KOPT-K1 (cell line): Measurements from ENCODE around the gene P2RY14.

Experiments used
- H3K27ac ChIP-seq: fragments of 200-600 bp; sonication (generic); 2 replicates; pipeline ENCODE4 v1.5.1; 2016; ENCODE audit warnings: antibody characterized with exemption, mild to moderate bottlenecking, low read depth, low read length; ENCODE audit not compliant: poor library complexity, severe bottlenecking
- H3K36me3 ChIP-seq: fragments of 200-600 bp; sonication (generic); 2 replicates; pipeline ENCODE4 v1.5.1; 2017; ENCODE audit warnings: antibody characterized with exemption, mild to moderate bottlenecking, low read length, moderate library complexity; ENCODE audit not compliant: insufficient read depth
- H3K9me3 ChIP-seq: fragments of 200-600 bp; sonication (generic); 2 replicates; pipeline ENCODE4 v1.5.1; 2017; ENCODE audit warnings: antibody characterized with exemption, low read length, mild to moderate bottlenecking; ENCODE audit not compliant: insufficient read depth, poor library complexity, severe bottlenecking

P2RY14 gene

DNA sequence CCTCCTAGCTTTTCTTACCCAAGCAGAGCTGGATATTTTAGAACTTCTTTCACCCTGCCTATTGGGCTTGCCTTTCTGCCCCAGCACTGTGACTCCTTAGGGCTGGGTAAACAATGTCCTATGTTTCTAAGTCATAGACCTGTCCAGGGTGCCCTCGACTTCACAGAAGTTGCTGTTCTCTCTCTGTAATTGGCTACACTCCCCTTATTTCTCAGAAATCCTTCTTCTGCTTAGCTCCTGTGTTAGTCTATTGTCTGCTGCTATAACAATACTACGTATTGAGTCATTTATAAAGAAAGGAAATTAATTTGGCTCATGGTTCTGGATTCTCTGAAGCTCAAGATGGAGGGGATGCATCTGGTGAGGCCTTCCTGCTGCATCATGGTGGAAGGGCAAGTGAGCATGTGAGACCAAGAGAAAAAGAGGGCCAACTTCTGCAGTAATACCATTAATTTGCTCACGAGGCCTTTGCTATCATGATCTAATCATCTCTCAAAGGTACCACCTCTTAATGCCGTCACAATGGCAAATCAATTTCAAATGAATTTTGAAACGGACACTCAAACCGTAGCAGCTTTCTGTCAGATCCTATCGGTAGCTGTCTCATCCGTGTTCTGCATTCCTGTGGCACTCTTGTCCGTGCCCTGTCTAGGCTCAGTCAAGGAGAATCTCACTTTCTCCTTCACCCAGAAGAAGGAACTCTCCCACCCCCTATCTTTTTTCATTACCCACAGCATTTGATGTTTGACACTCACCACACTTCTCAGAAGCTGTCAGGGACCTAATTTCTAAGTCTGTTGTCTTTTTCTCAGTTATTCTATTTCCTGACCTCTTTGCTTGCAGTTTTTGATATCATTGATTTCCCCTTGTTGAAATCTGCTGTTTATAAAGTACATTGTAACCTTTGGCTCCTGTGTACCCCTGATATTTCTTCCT lies 53.0 kb downstream of the P2RY14 start:
- peaks cover 23% of the 10 kb centered on the region for H3K9me3 ChIP-seq
- peaks cover 21% of the 10 kb centered on the region; the same call in 1 of the 2 replicates for H3K36me3 ChIP-seq
- no peak overlapping the region for H3K27ac ChIP-seq

DNA sequence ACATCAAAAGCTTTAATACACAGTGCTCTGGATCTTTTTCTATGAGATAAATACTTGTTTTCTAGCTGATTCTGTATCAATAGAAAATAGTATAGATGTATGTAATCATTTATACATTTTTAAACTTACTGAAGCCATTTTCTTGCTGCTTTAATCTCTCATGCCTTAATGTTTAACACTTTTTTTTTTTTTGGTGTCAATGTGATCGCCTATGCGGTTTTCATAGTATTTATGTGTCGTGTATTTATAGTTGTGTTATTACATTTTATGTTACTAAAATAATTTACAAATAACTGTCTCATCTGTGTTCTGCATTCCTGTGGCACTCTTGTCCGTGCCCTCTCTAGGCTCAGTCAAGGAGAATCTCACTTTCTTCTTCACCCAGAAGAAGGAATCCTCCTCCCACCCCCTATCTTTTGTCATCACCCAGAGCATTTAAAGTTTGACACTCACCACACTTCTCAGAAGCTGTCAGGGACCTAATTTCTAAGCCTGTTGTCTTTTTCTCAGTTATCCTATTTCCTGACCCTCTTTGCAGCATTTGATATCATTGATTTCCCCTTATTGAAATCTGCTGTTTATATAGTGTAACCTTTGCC lies 54.0 kb downstream of the P2RY14 start:
- Histone ChIP-seq H3K27ac (no peak overlapping the region), H3K9me3 (peaks cover 27% of the 10 kb centered on the region), H3K36me3 (peaks cover 25% of the 10 kb centered on the region; the same call in 1 of the 2 replicates)

DNA sequence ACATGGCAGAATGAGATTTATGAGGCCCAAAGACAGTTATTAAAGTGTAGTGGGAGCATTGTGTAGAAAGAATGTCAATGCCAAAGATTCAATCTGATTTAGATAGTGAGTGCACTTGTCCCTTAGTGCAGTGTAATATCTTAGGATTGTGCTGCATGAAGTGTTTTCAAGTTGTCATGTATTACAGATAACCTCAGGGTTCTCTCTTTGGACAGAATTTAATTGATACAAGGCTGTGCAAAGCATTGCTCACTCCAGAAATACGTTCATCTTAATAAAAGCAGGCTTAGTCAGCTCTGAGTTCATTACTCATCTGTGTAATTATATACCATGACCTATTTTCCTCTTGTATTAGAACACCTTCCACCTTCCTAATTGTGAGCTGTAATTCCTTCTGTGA lies 59.3 kb downstream of the P2RY14 start:
- Histone ChIP-seq H3K27ac (no peak overlapping the region), H3K9me3 (peaks cover 27% of the 10 kb centered on the region), H3K36me3 (peaks cover 16% of the 10 kb centered on the region; the same call in 1 of the 2 replicates)

DNA sequence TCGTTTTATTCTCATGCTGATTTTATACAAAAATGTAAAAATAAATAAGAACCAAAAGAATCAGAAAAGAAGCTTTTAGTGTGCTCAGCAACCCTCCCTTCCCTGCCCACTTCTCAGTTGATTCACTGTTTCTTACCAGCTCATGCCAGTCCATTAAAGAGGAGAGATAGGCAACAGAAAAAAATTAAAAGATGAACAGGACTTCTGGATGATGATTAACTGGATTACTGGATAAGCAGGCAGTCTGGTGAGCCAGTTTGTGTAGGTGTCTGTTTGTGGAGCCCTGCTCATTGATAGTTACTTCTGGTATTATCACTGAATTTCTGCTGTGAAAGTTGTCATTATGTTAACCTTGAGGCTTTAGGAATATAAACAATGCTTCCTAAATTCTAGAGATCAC lies 60.2 kb downstream of the P2RY14 start:
- no peak overlapping the region for H3K27ac ChIP-seq
- peaks cover 16% of the 10 kb centered on the region; the same call in 1 of the 2 replicates for H3K36me3 ChIP-seq
- peaks cover 27% of the 10 kb centered on the region for H3K9me3 ChIP-seq

DNA sequence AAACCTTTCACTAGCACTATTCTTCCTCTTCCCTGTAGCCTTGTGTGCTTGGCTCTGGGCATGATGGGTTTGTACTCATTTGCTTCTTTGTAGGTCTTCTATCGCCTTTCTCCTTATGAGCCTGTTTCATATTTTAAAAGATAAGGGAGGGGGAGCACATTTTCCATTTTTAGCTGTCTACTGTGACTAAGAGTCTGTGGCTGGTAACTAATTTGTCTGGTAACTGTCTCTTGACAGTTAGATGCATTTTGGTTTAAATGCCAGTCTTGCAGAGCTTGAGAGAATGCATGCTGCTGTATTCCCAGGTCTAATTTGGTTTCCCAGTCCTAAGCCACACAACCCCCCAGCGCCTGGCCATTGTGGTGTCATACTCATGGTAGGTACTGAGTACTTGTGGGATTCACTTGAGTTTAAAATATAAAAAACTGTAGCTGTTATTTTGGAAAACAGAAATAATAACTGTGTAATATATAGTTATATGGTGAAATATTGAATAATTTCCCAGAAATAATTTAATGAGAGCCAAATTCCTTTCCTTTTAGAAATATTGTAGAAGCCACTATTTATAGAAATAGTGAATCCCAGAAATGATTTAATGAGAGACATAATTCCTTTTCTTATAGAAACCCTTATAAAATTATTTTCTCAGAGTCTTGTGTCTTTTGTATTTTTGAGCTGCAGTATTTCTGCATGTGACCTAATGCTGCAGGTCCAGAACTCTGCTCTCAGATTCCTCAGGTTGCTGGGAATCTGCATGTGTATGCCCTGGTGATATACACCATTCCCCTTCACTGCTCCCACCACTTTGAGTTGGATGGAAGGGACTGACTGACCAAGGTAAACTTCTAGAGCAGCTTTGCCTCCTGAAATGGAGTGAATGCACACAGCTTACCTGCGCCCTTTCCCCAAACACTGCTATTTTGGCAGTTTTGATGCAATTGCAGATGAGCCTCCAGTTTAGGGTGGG lies 61.4 kb downstream of the P2RY14 start:
- Histone ChIP-seq H3K36me3 (peaks cover 13% of the 10 kb centered on the region; the same call in 1 of the 2 replicates), H3K27ac (no peak overlapping the region), H3K9me3 (peaks cover 20% of the 10 kb centered on the region)

GRCh38 chr3:151214459-151214858 lies 63.9 kb downstream of the P2RY14 start:
- Histone ChIP-seq H3K36me3 (no peaks in the 10 kb centered on the region; the same call in 1 of the 2 replicates), H3K27ac (no peak overlapping the region), H3K9me3 (no peaks in the 10 kb centered on the region)

- H3K27ac ChIP-seq, result no peak overlapping the region
- H3K36me3 ChIP-seq, result no peaks in the 10 kb centered on the region; the same call in 1 of the 2 replicates
These were observed 64.5 kb downstream of the P2RY14 start for GRCh38 chr3:151213881-151214280.

GRCh38 chr3:151213151-151213550 lies 65.2 kb downstream of the P2RY14 start:
- no peaks in the 10 kb centered on the region for H3K9me3 ChIP-seq
- H3K36me3 ChIP-seq, result no peaks in the 10 kb centered on the region; the same call in 1 of the 2 replicates
- H3K27ac ChIP-seq, result no peak overlapping the region

More at GRCh38 chr3:151213881-151214280, 64.5 kb downstream of the P2RY14 start:
- no peaks in the 10 kb centered on the region for H3K9me3 ChIP-seq

- Histone ChIP-seq H3K36me3 (no peaks in the 10 kb centered on the region; the same call in 1 of the 2 replicates), H3K27ac (peak overlapping the region; percentile 26), H3K9me3 (no peaks in the 10 kb centered on the region)
These were observed 67.5 kb downstream of the P2RY14 start for GRCh38 chr3:151210676-151211381.

DNA sequence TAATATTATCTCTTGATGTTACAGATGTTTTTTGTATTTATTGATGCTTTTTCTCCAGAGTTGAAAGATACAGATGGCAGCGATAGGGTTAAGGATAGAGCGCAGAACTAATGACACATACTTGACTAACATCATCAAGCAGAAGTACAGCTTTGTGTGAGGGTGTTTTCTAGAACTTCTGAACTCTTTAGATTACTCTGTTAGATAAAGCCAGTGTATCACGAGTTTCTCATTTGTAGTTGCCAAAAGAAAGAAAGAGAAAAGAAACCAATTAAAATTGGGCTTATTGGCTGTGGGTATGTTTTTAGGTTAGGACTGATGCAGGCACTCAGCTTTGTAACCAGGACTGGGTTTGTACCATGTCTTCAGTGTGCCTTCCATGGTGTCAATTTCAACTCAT lies 68.7 kb downstream of the P2RY14 start:
- no peaks in the 10 kb centered on the region for H3K9me3 ChIP-seq
- peak overlapping the region; percentile 11 for H3K27ac ChIP-seq

DNA sequence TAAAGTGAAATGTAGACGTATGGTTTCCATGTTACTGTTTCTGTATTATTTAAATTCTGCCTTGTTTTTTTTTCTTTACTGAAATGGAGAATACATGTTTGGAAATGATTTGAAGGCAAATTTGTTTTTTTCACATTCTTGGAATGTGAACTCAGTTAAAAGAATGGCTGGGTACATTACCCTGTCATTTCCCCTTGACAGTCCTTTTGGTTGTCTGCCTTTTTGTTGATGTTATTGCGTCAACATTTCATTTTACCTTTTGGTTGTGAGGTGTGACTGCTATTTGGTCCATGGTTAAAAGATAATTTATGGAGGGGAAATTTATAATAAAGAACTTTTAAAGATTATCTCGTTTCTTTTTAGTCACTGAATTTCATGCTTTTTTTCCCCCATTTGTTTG lies 72.1 kb downstream of the P2RY14 start:
- H3K27ac ChIP-seq, result no peak overlapping the region
- H3K9me3 ChIP-seq, result no peaks in the 10 kb centered on the region
- no peaks in the 10 kb centered on the region for H3K36me3 ChIP-seq

More for the DNA sequence above, 68.7 kb downstream of the P2RY14 start:
- H3K36me3 ChIP-seq, result no peaks in the 10 kb centered on the region; the same call in 1 of the 2 replicates

GRCh38 chr3:151205482-151205881 lies 72.9 kb downstream of the P2RY14 start:
- Histone ChIP-seq H3K9me3 (no peaks in the 10 kb centered on the region), H3K36me3 (no peaks in the 10 kb centered on the region), H3K27ac (peak overlapping the region; percentile 7)

DNA sequence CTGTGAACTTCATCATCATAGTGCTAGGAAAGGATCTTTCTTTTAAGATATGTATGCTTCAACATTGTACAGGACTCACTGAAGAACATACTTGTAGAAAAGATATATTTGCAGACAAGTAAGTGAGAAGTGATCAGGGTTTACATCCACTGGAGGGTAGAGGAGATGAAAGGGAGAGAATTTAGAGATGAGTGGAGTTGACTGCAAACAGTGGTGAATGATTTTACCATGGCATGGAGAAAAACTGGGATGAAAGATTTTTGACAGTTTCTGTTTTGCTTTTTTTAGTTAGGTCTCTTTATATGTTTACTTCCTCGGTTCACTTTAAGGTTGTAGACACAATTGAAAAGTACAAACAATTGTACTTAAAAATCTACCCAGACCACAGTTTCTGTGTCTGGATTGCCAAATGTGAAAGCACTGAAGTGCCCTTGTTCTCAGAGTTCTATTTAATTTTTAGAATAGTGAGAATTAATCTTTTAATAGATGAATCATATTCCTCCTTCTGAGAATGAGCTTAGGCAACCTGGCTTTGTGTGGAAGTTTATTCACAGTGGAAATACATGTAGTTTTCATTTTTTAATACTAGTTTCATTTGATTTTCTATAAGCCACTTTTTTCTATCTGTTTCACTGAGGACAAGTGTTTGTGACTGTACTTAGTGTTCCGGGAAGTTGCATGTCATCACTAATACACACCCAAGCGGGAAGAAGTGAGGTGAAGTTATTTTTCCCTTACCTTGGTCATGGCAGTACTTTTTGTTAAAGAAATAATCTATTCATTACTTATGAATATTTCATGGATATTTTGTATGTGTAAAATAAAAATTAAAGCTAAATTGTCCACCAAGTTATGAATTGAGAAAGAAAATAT lies 73.6 kb downstream of the P2RY14 start:
- Histone ChIP-seq H3K9me3 (no peaks in the 10 kb centered on the region), H3K27ac (peak overlapping the region; percentile 68), H3K36me3 (no peaks in the 10 kb centered on the region)
